ENCODE measurements around the gene SASH1.
A peak's percentile ranks its signal among the peaks of the same experiment; 100 is the strongest.
"Not testable (repeated sequence)": the region's sequence is repeated elsewhere in the genome, so short reads cannot be mapped to it uniquely, and the experiment has no call there.

SASH1 gene

GRCh38 chr6:148383658-148384368 is 41.2 kb downstream of the SASH1 start:
- intact Hi-C loops (cut with DNase I; ENCODE audit: low total_unique reads) = no loop called here
- no peaks in the 10 kb centered on the region for H3K36me3 ChIP-seq
- no peak overlapping the region for H3K4me3 ChIP-seq
- peaks cover 0 to 40% (median 8%) of the 10 kb centered on the region in 4 donors for H3K4me1 ChIP-seq
- TF ChIP-seq, protein P1, sequence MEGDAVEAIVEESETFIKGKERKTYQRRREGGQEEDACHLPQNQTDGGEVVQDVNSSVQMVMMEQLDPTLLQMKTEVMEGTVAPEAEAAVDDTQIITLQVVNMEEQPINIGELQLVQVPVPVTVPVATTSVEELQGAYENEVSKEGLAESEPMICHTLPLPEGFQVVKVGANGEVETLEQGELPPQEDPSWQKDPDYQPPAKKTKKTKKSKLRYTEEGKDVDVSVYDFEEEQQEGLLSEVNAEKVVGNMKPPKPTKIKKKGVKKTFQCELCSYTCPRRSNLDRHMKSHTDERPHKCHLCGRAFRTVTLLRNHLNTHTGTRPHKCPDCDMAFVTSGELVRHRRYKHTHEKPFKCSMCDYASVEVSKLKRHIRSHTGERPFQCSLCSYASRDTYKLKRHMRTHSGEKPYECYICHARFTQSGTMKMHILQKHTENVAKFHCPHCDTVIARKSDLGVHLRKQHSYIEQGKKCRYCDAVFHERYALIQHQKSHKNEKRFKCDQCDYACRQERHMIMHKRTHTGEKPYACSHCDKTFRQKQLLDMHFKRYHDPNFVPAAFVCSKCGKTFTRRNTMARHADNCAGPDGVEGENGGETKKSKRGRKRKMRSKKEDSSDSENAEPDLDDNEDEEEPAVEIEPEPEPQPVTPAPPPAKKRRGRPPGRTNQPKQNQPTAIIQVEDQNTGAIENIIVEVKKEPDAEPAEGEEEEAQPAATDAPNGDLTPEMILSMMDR (IDR thresholded peaks at IDR 0.05) = no peak
- H3K27ac ChIP-seq = no peak overlapping the region
- no peak for DNase-seq
- H3K27me3 ChIP-seq = no peaks in the 10 kb centered on the region
- no peaks in the 10 kb centered on the region for H3K9me3 ChIP-seq

- no peak overlapping the region for H3K27ac ChIP-seq
- TF ChIP-seq, protein P1 (IDR thresholded peaks at IDR 0.05) = no peak
- peaks cover 0 to 8% (median 0%) of the 10 kb centered on the region in 3 donors for H3K36me3 ChIP-seq
- no peaks in the 10 kb centered on the region for H3K27me3 ChIP-seq
- no peaks in the 10 kb centered on the region for H3K9me3 ChIP-seq
- no peak overlapping the region for H3K4me3 ChIP-seq
- no peak for DNase-seq
- intact Hi-C loops (cut with DNase I; ENCODE audit: low total_unique reads) = no loop called here
- peaks cover 0 to 37% (median 8%) of the 10 kb centered on the region in 4 donors for H3K4me1 ChIP-seq
These were observed 42.7 kb downstream of the SASH1 start for GRCh38 chr6:148385379-148385778.

- Histone ChIP-seq H3K36me3 (peaks cover 0 to 9% (median 0%) of the 10 kb centered on the region in 3 donors), H3K9me3 (no peaks in the 10 kb centered on the region), H3K4me3 (no peak overlapping the region), H3K4me1 (peaks cover 0 to 31% (median 7%) of the 10 kb centered on the region in 4 donors), H3K27me3 (no peaks in the 10 kb centered on the region), H3K27ac (peak overlapping the region in 1 of 2 donors; percentile 3)
- DNase-seq = no peak
- TF ChIP-seq, protein P1 (IDR thresholded peaks at IDR 0.05) = no peak
- intact Hi-C loops (cut with DNase I; ENCODE audit: low total_unique reads) = no loop called here
These were observed 45.9 kb downstream of the SASH1 start for GRCh38 chr6:148388521-148388920.

DNA sequence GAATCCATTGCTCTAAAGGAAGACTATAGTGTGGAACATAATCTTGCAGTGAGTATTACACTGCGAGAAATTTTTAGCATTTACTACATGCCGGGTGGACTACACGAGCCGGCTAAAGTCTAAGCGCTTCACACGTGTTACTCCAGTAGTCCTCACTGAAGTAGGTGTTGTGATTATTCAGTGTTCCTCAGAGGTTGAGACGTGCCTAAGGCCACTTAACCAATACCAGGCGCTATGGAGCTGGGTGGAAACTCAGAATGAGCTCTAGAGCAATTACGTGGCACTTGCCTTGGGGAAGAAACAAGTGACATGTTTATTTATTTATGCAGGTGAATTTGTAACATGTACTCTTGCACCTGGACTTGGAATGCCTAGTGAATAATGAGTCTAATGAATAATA is 46.4 kb downstream of the SASH1 start:
- Histone ChIP-seq H3K36me3 (peaks cover 0 to 9% (median 0%) of the 10 kb centered on the region in 3 donors), H3K27me3 (no peaks in the 10 kb centered on the region), H3K4me3 (no peak overlapping the region), H3K9me3 (no peaks in the 10 kb centered on the region), H3K27ac (no peak overlapping the region), H3K4me1 (peaks cover 0 to 37% (median 8%) of the 10 kb centered on the region in 4 donors)
- TF ChIP-seq, protein P1 (IDR thresholded peaks at IDR 0.05) = no peak
- intact Hi-C loops (cut with DNase I; ENCODE audit: low total_unique reads) = no loop called here
- no peak for DNase-seq

- intact Hi-C loops (cut with DNase I; ENCODE audit: low total_unique reads) = no loop called here
- Histone ChIP-seq H3K4me3 (no peak overlapping the region), H3K9me3 (no peaks in the 10 kb centered on the region), H3K4me1 (peaks cover 0 to 45% (median 14%) of the 10 kb centered on the region in 4 donors), H3K27ac (no peak overlapping the region), H3K27me3 (no peaks in the 10 kb centered on the region), H3K36me3 (peaks cover 0 to 9% (median 0%) of the 10 kb centered on the region in 3 donors)
- no peak for DNase-seq
- TF ChIP-seq, protein P1 (IDR thresholded peaks at IDR 0.05) = no peak
These were observed 47.3 kb downstream of the SASH1 start for GRCh38 chr6:148389917-148390316.

- peaks cover 0 to 52% (median 21%) of the 10 kb centered on the region in 4 donors for H3K4me1 ChIP-seq
- intact Hi-C loops (cut with DNase I; ENCODE audit: low total_unique reads); H3K27ac ChIP-seq; DNase-seq; H3K36me3 ChIP-seq; H3K9me3 ChIP-seq; H3K4me3 ChIP-seq; H3K27me3 ChIP-seq: not testable (repeated sequence)
These were observed 49.5 kb downstream of the SASH1 start for GRCh38 chr6:148392127-148392526.

Data from tibial artery (tissue), 4 donors.